ENCODE measurements around the gene CCDC54. TPM values are rescaled to one million over a fixed set of nuclear protein-coding genes. Genes with fewer than 3 reads are reported as not detected.
"Not testable (repeated sequence)": the region's sequence is repeated elsewhere in the genome, so short reads cannot be mapped to it uniquely, and the experiment has no call there.

The CCDC54 gene
- total RNA-seq (2014; rRNA removed): not detected in 2 replicates
- 0.13 TPM for polyA plus RNA-seq (2012)

DNA sequence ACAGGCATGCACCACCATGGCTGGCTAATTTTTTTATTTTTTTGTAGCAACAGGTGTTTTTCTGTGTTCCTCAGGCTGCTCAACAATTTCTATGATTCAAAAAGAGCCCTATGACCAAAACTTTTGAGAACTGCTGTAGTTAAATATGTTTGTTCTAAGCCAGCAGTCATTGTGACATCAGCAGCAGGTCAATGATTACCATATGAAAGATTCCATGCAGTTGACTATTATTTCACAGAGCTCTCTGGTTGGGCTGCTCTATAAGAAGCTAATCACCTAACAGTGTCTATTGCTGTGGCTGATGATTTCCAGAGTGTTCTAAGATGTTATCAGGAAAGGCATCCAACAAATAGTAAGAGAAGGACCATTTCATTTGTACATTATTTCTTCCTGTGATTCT, at the start of gene CCDC54:
Gene CCDC54, plus strand, starts transcription at position 289 of the 400 bp plus-strand sequence. CDS start 149 bp downstream, outside the sequence.
- DNase-seq (ENCODE audit: low read depth): no peak

DNA sequence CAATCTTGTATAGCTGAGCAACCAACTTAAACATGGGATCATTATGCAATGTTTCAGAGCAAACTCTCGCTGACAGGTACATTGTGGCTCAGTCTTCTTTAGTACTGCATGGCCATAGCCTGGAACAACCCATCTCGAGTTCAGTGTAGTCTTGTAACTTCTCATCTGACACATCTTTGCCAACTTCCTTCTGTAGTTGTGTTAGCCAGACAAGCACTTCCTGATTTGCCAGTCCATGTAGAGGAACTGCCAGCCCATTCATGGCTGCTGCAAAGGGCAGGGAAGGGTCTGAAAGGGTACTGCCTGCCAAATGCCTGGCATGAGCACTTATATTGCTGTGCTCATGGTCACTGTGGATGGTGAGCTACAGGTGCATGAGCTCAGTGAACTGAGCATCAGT, 49.2 kb upstream of the CCDC54 start:
- DNase-seq (ENCODE audit: low read depth): no peak

DNA sequence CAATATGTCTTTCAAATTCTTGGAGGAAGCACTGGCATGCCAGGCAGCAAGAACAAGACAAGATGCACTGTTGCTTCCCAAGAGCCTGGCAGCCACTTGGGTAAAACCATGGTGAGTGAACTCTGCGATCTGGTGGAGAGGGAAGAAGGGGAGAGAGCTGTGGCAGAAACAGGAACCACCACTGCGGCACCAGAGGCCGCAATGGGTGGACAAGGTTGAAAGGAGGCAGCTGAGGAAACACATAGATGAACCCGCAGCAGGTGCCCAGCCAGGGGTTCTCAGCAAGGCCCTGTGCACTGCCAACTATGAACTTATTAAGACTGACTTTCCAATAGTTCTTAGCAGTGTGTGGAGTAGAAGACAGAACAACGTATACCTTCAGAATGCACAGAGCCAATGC, 48.2 kb upstream of the CCDC54 start:
- no peak for DNase-seq (ENCODE audit: low read depth)

DNA sequence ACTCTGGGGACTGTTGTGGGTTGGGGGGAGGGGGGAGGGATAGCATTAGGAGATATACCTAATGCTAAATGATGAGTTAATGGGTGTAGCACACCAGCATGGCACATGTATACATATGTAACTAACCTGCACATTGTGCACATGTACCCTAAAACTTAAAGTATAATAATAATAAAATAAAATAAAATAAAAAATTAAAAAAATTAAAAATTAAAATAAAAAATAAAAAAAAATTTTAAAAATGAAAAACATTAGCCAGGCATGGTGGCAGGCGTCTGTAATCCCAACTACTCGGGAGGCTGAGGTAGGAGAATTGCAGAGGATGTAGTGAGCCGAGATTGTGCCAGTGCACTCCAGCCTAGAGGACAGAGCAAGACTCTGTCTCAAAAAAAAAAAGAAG, 37.5 kb upstream of the CCDC54 start:
- DNase-seq (ENCODE audit: low read depth): not testable (repeated sequence)

DNA sequence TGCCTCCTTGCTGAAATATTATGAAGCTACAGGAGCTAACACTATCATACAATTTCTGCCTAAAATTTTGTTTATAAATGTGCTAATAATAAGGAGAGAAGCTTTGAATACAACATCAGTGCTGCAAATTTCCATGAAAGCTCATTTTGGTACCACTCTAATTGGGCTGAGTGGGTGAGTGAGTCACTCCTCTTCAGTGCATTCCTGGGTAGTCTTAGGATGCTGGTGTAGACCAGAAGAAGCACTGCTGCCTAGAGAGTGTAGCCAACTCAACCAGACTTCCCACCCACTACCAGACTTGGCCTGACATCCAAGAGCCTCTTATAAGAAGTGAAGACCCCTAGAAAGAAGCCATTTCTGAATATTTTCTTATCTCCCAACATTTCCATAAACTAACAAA, 32.5 kb upstream of the CCDC54 start:
- no peak for DNase-seq (ENCODE audit: low read depth)

DNA sequence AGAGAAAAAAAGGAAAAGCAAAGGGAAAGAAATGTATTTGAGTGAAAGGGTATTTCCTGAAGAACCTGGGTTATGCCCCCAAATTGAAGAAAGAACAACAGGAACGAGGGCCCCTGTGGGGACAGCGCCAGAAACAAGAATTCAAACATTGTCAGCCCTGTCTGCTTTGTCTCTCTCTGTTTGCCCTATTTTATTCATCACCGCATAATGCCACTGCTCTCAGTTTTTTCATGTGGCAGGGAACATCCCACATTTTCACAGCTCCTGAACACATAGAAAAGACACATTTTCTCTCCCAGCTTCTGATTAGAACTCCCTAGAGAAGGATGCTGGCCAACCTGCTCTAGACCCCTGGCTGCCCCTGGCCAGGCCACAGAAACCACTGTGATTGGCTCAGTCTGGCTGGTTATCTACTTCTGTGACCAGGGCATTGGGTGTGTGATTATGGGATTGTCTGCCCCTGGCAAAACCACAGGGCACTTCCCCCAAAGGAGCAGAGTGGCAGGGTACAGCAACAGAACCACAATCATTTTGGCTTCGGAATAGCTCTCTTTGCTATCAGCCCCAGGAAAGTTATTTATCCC, 31.3 kb upstream of the CCDC54 start:
- no peak for DNase-seq (ENCODE audit: low read depth)

DNA sequence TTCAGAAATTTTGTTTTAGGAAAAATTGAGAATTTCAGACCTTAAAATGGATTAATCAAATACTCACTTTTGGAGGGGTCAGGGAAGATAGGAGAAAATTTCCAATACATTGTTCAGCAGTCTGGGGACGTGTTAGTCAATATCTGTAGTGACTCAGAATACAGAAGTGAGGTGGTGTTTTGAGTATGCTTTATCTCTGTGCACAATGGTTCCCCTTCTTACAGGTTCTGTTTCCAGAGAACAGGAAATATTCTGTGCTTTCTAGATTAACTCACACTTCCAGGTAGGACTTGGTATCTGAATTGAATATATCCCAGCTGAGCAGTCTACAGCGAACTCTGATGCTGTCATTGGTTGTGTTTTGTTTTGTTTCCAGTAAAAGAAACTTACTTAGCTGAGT, 30.7 kb upstream of the CCDC54 start:
- no peak for DNase-seq (ENCODE audit: low read depth)

DNA sequence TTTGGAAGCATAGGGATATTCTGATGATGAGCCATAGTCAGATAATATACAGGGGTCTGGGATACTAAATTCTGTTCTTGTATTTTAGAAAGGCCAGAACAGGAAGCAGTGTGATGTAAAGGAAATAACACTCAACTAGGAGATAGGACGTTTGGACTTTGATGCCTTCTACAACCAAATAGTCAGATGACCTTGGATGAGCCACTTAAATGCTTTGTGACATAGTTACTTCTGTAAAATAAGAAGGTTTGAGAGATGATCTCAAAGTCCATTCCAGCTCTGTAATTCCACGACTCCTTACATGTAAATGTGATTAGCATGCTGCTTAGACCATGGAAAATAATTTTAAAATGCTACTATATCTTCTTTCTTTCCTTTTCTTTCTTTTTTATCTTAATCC, 29.5 kb upstream of the CCDC54 start:
- no peak for DNase-seq (ENCODE audit: low read depth)

DNA sequence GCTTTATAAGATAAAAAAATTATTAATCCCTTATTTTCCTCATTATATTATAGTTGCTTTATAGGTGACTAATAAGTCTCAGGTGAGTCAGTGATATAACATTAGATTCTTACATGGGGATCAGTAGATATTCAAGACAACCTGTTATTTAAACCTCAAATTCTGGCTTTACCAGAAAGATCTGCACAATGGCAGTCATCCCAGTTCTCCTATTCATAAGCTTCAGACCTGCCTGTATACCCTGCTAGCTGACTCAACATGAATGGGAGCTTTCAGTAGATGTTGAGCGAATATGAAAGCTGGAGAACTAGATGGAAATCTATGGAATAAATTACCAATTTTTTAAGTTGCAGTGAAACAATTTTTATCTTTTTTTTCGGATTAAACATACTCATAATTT, 20.5 kb upstream of the CCDC54 start:
- no peak for DNase-seq (ENCODE audit: low read depth)

DNA sequence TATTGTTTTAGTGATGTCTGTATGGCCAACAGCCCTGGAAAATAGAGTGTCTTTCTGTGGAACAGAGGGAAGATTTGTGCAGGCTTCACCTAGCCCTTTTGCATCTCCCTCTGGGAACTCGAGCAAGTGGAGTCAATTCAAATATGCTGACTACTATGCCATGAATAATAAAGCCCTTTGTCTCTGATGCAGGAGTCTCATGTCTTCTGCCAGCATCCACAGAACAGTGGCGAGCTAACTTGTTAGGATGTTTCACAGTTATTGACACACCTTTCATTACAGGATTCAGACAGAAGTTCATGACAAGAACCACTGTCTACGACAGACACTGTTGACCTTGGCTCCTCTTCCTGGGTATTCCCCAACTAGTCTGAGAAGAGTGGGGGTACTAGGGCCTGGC, 15.6 kb upstream of the CCDC54 start:
- no peak for DNase-seq (ENCODE audit: low read depth)

DNA sequence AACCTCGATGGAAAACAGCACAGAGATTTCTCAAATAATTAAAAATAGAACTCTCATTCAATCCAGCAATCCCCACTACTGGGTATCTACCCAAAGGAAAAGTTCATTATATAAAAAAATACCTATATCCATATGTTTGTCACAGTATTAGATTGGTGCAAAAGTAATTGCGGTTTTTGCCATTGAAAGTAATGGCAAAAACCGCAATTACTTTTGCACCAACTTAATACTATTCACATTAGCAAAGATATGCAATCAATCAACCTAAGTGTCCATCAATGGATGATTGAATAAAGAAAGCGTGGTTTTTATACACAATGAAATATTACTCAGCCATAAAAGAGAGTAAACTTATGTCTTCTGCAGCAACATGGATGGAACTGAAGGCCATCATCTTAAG, 12.2 kb upstream of the CCDC54 start:
- no peak for DNase-seq (ENCODE audit: low read depth)

DNA sequence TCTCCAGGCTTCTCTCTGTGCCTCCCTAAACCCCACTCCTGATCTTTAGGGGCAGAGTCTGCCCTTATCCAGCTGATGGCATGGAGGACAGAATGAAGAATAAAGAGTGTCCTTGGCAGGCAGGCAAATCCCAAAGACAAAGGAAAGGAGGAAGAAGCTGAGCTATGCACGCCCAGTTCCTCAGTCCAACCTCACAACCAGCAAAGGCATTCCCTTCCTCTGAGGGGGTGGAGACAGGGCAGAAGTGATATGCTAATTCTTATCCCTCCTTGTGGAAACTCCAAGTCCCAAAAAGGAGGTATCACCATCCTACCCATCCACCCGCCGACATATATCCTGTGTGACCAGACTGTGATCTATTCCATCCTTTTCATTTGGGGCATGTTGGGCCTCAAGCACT, 10.5 kb upstream of the CCDC54 start:
- DNase-seq (ENCODE audit: low read depth): no peak

DNA sequence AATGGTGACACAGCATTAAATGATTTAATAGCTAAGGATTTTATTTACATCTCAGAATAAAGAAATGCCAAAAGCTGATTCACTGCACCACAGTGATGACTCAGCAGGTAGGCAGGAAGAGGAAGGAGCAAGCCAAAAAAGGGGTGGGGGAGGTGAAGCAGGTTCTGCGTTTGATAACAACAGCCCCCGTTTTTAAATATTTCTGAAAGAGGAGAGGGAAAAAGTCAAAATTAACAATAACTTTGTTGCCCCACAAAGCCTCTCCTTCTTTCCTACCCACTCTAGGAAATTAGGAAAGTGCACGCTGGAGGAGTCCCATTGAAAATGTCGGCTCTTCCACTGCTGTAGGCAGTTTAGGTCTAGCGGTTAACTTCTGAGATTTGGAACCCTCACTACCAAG, 9.9 kb upstream of the CCDC54 start:
- peak; percentile 77 for DNase-seq (ENCODE audit: low read depth)

DNA sequence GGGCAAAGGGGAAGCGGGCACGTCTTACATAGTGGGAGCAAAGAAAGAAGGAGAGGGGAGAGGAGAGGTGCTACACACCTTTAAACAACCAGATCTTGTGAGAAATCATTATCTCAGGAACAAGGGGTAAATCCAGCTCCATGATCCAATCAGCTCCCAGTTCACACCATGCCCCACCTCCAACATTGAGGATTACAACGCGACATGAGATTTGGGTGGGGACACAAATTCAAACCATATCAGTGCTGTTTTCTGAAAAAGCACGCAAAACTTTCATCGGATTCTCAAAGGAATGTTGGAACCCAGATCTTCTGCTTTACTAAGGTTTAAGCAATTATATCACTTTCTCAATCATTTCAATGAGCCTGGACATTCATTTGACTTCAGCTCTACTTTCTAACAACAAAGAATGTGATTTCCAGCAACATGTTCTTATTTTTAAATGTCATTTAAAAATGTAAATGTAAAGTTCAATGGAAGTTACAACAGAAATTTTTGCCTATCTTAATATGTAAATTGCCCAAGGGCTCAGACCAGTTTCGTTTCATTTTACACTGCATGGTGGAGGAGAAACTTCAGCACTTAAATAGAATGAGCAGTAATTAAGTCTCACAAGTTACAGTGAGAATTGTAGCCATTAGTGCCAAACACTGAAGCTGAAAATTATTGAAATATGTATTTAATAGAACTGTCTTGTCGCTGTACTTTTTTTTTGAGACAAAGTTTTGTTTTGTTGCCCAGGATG, 8.4 kb upstream of the CCDC54 start:
- DNase-seq (ENCODE audit: low read depth): no peak

DNA sequence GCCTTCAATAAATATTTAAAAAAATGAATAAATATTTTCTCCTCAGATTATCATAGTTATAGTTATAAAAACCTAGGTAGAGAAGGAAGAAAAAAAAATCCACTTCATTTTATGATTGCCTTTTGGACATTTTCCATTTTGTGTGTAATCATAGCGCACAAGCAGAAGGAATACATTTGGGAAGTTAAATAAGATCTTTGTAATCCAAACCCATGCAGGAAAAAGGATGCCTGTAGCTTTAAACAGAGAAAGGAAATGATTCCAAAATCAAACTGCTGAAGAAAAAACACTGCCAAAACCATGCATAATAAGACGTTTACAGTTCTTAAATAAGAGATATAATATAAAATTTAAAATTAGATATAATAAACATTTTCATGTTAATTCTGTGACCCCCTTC, 7.4 kb upstream of the CCDC54 start:
- no peak for DNase-seq (ENCODE audit: low read depth)

DNA sequence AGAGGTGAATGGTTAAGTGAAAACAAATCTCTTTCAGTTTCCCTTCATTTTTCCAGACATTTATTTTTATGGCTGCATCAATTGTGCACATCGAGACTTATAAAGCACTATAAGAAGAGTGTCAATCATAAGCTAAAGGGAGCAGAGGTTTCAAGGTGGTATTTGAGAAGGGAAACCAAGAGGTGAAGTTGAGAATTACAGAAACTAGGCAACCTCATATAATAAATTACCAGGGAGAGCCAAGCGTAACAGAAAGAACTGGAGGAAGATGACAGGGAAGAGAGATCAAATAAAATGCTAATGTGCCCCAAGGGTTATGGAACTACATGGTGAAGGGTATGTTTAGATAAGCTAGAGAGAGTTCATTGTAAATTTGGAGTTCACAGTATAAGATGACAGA, 6.3 kb upstream of the CCDC54 start:
- no peak for DNase-seq (ENCODE audit: low read depth)

DNA sequence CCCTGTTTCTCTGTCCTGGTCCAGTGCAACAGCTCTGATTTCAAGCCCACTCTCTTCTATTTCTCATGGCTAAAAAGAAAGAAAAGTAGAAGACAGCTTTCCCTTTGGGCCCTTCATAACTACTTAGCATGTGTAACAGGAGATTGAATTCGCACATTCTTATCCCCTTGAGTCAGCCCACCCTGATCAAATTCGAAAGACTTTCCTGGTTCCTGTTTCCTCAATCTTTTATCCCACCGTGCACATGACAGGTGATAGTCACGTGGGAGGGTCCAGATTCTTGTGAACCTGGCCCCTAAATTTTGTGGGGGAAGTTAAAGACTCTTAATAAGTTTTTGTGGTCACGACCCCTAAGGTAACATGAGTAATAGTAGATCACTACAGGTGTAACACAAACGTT, 4.7 kb upstream of the CCDC54 start:
- DNase-seq (ENCODE audit: low read depth): no peak

DNA sequence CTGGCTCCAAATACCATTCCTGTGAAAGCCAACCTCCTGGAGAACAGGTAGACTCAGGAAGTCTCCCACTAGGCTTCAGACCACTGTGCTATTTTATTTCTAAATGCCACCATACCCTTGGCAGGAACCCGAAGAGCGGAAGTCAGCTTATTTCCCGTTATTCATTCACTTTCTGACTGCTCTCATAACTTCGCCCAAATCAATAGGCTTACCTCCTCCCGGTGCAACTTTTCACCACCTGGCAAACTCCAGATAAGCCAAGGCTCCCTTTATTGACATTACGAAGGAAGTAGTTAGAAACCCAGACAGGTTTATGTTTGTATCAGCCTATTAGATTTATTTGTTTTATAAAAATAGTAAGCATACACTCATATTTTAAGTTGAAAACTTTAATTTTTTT, 3.3 kb upstream of the CCDC54 start:
- DNase-seq (ENCODE audit: low read depth): no peak

DNA sequence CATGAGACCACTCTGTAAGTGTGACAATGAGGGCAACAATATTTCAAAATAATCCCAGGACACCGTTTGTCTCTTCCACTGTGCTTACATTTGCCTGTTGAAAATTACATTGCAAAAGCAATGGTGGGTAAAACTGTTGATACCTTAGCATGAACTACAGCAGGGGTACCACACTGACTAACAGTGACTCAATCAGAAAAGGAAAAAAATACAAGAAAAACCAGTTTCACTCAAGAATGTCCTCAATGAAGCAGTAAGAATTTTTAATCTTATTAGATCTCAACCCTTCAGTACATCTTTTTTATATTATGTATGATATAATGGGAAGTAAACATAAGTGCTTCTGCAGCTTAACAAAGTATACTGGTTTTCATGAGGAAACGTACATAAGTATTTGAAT, 1.6 kb upstream of the CCDC54 start:
- DNase-seq (ENCODE audit: low read depth): no peak

DNA sequence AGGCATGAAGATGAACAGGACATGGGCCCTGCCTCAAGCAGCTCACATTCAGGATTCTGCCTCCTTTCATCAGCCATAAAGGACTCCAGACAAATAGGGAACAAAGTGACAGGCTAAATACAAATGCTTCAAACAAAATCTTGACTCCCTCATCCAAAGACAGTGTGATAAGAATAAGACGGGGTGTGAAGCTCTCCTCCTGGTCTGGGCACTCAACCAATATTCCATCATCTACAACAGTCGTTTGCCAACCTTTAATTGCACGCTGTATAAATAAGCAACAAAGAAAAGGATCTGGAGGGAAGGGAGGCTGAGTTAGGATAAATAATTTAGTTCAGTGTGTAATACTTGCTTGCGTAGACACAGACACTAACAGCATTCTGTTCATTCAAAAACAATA, 5.4 kb downstream of the CCDC54 start:
- no peak for DNase-seq (ENCODE audit: low read depth)

DNA sequence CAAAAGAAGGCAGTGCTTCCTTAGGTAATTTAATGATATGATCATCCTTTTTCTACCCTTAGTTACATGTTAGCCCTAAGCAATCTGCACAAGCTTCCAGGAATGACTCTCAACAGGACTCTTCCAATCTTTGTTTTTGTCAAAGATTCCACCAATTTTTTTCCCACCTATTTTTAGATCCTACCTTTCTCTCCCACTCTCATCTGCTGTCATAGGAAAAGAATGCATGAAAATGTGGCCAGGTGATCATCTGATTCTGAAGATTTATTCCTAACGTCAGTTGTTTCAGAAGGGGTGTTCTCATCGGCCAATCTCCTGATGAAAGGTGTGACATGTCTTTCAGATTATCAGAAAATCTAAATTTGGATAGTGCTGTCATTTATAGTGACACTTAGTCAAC, 7.2 kb downstream of the CCDC54 start:
- no peak for DNase-seq (ENCODE audit: low read depth)

DNA sequence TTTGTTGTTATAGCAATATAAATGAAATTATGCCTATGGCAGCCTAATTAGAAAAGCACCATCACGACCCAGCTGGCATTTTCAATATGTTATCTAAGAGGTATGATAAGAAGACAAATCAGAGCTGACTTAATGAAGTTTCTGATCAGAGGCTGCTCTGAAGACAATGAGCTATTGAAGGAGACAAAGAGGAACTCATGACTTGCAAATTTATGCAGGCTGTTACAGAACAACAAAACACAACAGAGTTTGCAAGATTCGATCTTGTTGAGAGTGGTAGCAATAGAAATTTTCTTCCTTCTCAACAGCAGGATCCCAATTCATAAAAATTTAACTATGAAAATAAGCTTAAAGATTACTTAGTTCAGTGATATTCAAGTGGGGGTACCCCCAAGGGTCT, 7.7 kb downstream of the CCDC54 start:
- DNase-seq (ENCODE audit: low read depth): no peak

DNA sequence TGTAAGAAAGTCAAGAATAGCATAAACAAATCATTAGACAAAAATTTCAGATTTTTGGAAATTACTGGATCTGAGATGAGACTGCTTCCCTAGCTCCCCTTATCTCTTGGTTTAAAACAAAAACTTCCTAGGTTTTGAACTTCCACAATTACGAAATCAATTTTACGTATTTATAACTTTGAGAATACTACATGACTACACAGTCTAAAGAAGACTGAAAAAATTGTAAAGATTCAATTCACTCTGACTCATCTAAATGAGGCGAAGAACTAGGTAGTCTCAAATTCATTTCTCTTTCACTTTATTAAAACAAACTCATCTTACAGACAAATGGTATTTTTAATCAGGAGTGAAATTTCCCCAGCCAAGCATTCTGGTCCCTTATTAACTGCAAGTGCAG, 10.3 kb downstream of the CCDC54 start:
- no peak for DNase-seq (ENCODE audit: low read depth)

All from LHCN-M2 (cell line).